Left renal pelvis (tissue), 4 donors: ENCODE data around the gene NARF. TPM values are rescaled to one million over a fixed set of nuclear protein-coding genes. Genes with fewer than 3 reads are reported as not detected.
"Not testable (repeated sequence)": the region's sequence is repeated elsewhere in the genome, so short reads cannot be mapped to it uniquely, and the experiment has no call there.

Experiments used
- DNase-seq, 4 donors: peaks; one replicate each; pipeline ENCODE4 v3.0.0-alpha.2; 2013; ENCODE audit warnings: low read depth in 4 of 4, low spot score in 3 of 4
- polyA plus RNA-seq, 4 donors: library from polyadenylated mRNA; unstranded; fragments of 120-200 nt; gene quantifications; one replicate each; pipeline ENCODE4 v1.2.1, GENCODE V29; 2013; ENCODE audit not compliant: insufficient read length in 4 of 4

Gene NARF
- polyA plus RNA-seq, 4 donors = 69.5 to 94.6 (median 89.7) TPM

DNA sequence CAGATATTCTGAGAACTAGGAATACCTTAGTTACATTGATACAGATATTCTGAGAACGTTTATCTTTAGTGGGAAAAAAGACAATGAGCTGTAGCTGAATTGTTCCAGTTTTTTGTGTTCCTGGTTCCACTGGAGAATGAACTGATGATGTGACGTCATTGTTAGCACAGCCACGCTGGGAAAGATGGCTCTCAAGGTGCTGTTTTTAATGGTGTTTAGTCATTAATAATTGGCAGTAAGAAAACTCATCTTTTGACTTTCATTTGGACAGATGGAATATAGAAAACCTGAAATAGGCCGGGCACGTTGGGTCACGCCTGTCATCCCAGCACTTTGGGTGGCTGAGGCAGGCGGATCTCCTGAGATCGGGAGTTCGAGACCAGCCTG is 71.4 kb downstream of the NARF start:
- no peak for DNase-seq

DNA sequence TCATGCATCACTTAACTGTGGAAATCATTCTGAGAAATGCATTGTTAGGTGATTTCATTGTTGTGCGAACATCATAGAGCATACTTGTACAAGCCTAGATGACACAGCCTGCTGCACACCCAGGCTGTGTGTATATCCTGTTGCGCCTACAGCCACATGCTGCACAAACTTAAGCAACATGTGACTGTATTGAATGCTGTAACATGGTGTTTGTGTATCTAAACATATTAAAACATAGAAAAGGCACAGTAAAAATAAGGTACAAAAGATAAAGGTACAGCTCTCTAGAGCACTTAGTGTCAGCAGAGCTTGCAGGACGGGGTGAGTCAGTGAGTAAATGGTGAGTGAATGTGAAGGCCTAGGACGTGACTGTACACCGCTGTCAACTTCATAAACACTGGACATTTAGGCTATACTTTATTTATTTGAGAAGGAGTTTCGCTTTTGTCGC is 72.9 kb downstream of the NARF start:
- DNase-seq = no peak

DNA sequence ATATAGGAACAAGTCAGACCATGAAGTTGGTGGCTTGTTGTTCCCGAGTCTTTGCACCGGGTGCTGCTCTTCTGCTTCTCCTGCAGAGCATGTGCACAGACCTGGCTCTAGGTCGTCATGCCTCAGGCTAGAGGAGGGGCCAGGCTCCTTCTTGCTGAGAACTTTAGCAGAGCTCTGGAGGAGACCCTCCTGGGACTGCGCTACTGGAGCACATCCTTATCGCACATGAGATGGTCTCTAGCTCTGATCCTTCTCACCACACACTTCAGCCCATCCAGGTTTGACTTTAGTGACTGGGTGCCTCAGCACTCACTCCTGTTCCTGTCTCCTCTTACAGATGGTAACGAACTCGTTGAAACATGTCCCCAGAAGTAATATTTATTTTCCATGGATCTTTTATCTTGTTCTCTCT is 75.9 kb downstream of the NARF start:
- DNase-seq = no peak

DNA sequence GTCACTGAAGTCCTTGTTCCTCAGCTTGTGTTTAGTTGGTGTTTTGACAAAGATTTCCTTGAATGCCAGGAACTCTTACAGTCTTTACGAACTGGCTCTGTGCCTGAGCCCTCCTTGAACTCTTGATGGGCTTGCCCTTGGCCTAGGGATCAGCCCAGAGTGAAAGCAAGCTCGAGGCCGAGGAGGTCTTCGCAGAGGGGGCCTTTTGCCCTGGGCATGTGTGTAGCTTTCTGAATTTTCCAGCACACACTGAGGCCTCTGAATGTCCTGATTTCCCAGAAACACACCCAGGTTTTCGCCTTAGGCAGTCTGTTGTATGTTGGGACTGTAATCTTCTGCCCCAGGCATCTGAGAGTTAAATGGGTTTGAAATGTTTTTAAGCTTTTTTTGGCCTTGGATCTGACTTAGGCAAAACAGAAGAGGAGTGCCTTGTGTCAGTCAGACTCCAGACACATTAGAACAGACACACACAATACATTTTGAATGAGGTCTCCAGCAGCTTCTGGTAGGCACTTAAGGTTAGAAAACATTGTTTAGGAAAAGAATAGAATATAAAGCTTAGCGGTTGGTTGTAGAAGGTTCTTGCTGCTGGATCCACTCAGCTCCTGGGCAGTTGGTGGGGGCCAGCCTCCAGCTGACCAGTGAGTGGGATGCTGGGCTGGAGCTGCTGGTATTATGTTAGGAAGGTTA is 78.1 kb downstream of the NARF start:
- DNase-seq = no peak

DNA sequence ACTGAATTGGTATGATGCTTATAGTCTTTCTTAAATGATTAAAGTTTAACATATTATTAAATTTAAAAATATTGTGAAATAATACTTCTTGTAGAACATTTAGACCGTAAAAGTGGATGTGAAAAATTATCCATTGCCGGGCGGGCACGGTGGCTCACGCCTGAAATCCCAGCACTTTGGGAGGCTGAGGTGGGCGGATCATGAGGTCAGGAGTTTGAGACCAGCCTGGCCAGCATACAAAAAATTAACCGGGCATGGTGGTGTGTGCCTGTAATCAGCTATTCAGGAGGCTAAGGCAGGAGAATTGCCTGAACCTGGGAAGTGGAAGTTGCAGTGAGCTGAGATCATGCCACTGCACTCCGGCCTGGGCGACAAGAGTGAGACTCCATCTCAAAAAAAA is 78.7 kb downstream of the NARF start:
- not testable (repeated sequence) for DNase-seq

DNA sequence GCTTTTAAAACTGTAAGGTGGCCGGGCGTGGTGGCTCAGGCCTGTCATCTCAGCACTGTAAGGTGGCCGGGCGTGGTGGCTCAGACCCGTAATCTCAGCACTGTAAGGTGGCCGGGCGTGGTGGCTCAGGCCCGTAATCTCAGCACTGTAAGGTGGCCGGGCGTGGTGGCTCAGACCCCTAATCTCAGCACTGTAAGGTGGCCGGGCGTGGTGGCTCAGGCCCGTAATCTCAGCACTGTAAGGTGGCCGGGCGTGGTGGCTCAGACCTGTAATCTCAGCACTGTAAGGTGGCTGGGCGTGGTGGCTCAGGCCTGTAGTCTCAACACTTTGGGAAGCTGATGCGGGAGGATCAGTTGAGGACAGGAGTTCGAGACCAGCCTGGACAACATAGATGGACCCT is 80.5 kb downstream of the NARF start:
- DNase-seq = not testable (repeated sequence)

Other genes starting within 250 kb of the NARF start
- 10 to 100 TPM; 33.4 to 79.9 (median 43.5) TPM for gene CCDC57, start 245.9 kb upstream of the NARF start, polyA plus RNA-seq
- 10 to 100 TPM in 3 of 4 donors, 1 to 10 TPM in 1; 6.6 to 16.3 (median 13.0) TPM for gene SLC16A3, start 229.7 kb upstream of the NARF start, polyA plus RNA-seq
- 100 to 1,000 TPM in 3 of 4 donors, 10 to 100 TPM in 1; 88.6 to 125 (median 117) TPM for gene CSNK1D, start 185.0 kb upstream of the NARF start, polyA plus RNA-seq
- gene CD7, start 141.1 kb upstream of the NARF start, polyA plus RNA-seq = 1 to 10 TPM in 1 of 4 donors, under 1 TPM in 3; 0.14 to 1.7 (median 0.51) TPM
- gene SECTM1, start 125.0 kb upstream of the NARF start, polyA plus RNA-seq = 10 to 100 TPM in 1 of 4 donors, 1 to 10 TPM in 3; 1.3 to 13.6 (median 1.9) TPM
- under 1 TPM in 1 of 4 donors, not detected in 3; 0.09 TPM for gene TEX19, start 99.5 kb upstream of the NARF start, polyA plus RNA-seq
- 1 to 10 TPM in 1 of 4 donors, under 1 TPM in 3; 0.19 to 1.2 (median 0.25) TPM for gene UTS2R, start 87.0 kb upstream of the NARF start, polyA plus RNA-seq
- gene HEXD, start 40.4 kb upstream of the NARF start, polyA plus RNA-seq = 10 to 100 TPM; 30.4 to 61.7 (median 36.4) TPM
- gene OGFOD3, start 40.2 kb upstream of the NARF start, polyA plus RNA-seq = 10 to 100 TPM; 19.7 to 28.4 (median 25.0) TPM
- 10 to 100 TPM; 44.8 to 63.0 (median 50.0) TPM for gene CYBC1, start 8.0 kb upstream of the NARF start, polyA plus RNA-seq
- gene FOXK2, start 61.0 kb downstream of the NARF start, polyA plus RNA-seq = 10 to 100 TPM; 39.6 to 44.6 (median 42.0) TPM
- gene WDR45B, start 189.7 kb downstream of the NARF start, polyA plus RNA-seq = 100 to 1,000 TPM in 1 of 4 donors, 10 to 100 TPM in 3; 86.2 to 104 (median 96.5) TPM
- 10 to 100 TPM; 16.9 to 24.1 (median 18.1) TPM for gene RAB40B, start 240.0 kb downstream of the NARF start, polyA plus RNA-seq